SK-N-SH treated with all-trans-retinoic acid at 6 μM for 48 hours (cell line): ENCODE measurements around the gene MID1.
"Not testable (repeated sequence)": the region's sequence is repeated elsewhere in the genome, so short reads cannot be mapped to it uniquely, and the experiment has no call there.

ENCODE experiments used
- ATAC-seq: fragments of 200-7000 bp; cut with Tn5 transposase; 3 replicates; pipeline ENCODE4 v1.9.1; 2020; ENCODE audit warnings: mild to moderate bottlenecking, moderate library complexity
- ARNTL ChIP-seq: fragments of 450-650 bp; formaldehyde crosslinking; IDR thresholded peaks from 2 replicates; pipeline ENCODE4 v1.5.0; 2020; ENCODE audit warnings: low read depth, mild to moderate bottlenecking, moderate library complexity, borderline replicate concordance
- BACH2 ChIP-seq: fragments of 250-450 bp; sonication (Bioruptor Pico); IDR thresholded peaks from 2 replicates; pipeline ENCODE4 v1.9.0; 2021; ENCODE audit warnings: mild to moderate bottlenecking, borderline replicate concordance
- CSDC2 ChIP-seq: fragments of 250-450 bp; sonication (Bioruptor Pico); IDR thresholded peaks from 2 replicates; pipeline ENCODE4 v1.5.0; 2020; ENCODE audit warnings: mild to moderate bottlenecking, moderate library complexity
- CSRNP3 ChIP-seq: fragments of 250-450 bp; sonication (Bioruptor Pico); IDR thresholded peaks from 2 replicates; pipeline ENCODE4 v1.5.1; 2021; ENCODE audit warnings: mild to moderate bottlenecking, moderate library complexity
- ESRRG ChIP-seq: fragments of 250-450 bp; sonication (Bioruptor Pico); IDR thresholded peaks from 2 replicates; pipeline ENCODE4 v1.6.1; 2021; ENCODE audit warnings: mild to moderate bottlenecking
- GLIS3 ChIP-seq: fragments of 250-450 bp; sonication (Bioruptor Pico); IDR thresholded peaks from 2 replicates; pipeline ENCODE4 v1.5.0; 2020; ENCODE audit warnings: mild to moderate bottlenecking, moderate library complexity
- ISL1 ChIP-seq: fragments of 250-450 bp; sonication (Bioruptor Pico); IDR thresholded peaks from 2 replicates; pipeline ENCODE4 v2.1.2; 2022; ENCODE audit warnings: mild to moderate bottlenecking, moderate library complexity
- OSR1 ChIP-seq: fragments of 250-450 bp; sonication (Bioruptor Pico); IDR thresholded peaks from 2 replicates; pipeline ENCODE4 v1.8.0; 2022; ENCODE audit warnings: moderate library complexity, mild to moderate bottlenecking, inconsistent platforms
- PPARA ChIP-seq: fragments of 250-450 bp; sonication (Bioruptor Pico); IDR thresholded peaks from 2 replicates; pipeline ENCODE4 v1.5.0; 2020; ENCODE audit warnings: mild to moderate bottlenecking, borderline replicate concordance
- RARB ChIP-seq: fragments of 250-450 bp; sonication (Bioruptor Pico); IDR thresholded peaks from 2 replicates; pipeline ENCODE4 v1.8.0; 2021; ENCODE audit warnings: mild to moderate bottlenecking, moderate library complexity
- SNAI2 ChIP-seq: fragments of 250-450 bp; sonication (Bioruptor Pico); IDR thresholded peaks from 2 replicates; pipeline ENCODE4 v1.5.0; 2020; ENCODE audit warnings: mild to moderate bottlenecking, moderate library complexity
- TCF4 ChIP-seq: fragments of 250-450 bp; sonication (Bioruptor Pico); IDR thresholded peaks from 2 replicates; pipeline ENCODE4 v1.8.0; 2021; ENCODE audit warnings: mild to moderate bottlenecking, moderate library complexity, borderline replicate concordance
- TOX ChIP-seq: fragments of 250-450 bp; sonication (Bioruptor Pico); IDR thresholded peaks from 2 replicates; pipeline ENCODE4 v1.8.0; 2021; ENCODE audit warnings: mild to moderate bottlenecking, moderate library complexity, borderline replicate concordance
- ZC3H10 ChIP-seq: fragments of 250-450 bp; sonication (Bioruptor Pico); IDR thresholded peaks from 2 replicates; pipeline ENCODE4 v1.5.1; 2021; ENCODE audit warnings: mild to moderate bottlenecking, moderate library complexity
- ZFP3 ChIP-seq: fragments of 250-450 bp; sonication (Bioruptor Pico); IDR thresholded peaks from 2 replicates; pipeline ENCODE4 v1.5.0; 2020; ENCODE audit warnings: mild to moderate bottlenecking, moderate library complexity
- ZFP30 ChIP-seq: fragments of 450-650 bp; formaldehyde crosslinking; IDR thresholded peaks from 2 replicates; pipeline ENCODE4 v1.5.0; 2022; ENCODE audit warnings: mild to moderate bottlenecking, moderate library complexity
- ZNF565 ChIP-seq: fragments of 450-650 bp; formaldehyde crosslinking; conservative IDR thresholded peaks from 2 replicates; pipeline ENCODE4 v1.5.0; 2020; ENCODE audit warnings: low read depth, mild to moderate bottlenecking, moderate library complexity
- ZNF70 ChIP-seq: fragments of 450-650 bp; formaldehyde crosslinking; IDR thresholded peaks from 2 replicates; pipeline ENCODE4 v1.5.0; 2020; ENCODE audit warnings: mild to moderate bottlenecking, moderate library complexity
- ZNF8 ChIP-seq: fragments of 450-650 bp; formaldehyde crosslinking; IDR thresholded peaks from 2 replicates; pipeline ENCODE4 v1.5.0; 2020; ENCODE audit warnings: mild to moderate bottlenecking, moderate library complexity
- TF ChIP-seq, protein P1 (sequence below): fragments of 250-450 bp; sonication (Bioruptor Pico); IDR thresholded peaks from 2 replicates; pipeline ENCODE4 v1.8.0; 2020; ENCODE audit warnings: mild to moderate bottlenecking, moderate library complexity, borderline replicate concordance
- TF ChIP-seq, protein P2 (sequence below): fragments of 250-450 bp; sonication (Bioruptor Pico); IDR thresholded peaks from 2 replicates; pipeline ENCODE4 v1.8.0; 2021; ENCODE audit warnings: low read depth, mild to moderate bottlenecking, moderate library complexity, borderline replicate concordance
- TF ChIP-seq, protein P3 (sequence below): fragments of 250-450 bp; sonication (Bioruptor Pico); IDR thresholded peaks from 2 replicates; pipeline ENCODE4 v1.5.0; 2020; ENCODE audit warnings: mild to moderate bottlenecking, moderate library complexity
- TF ChIP-seq, protein P4 (sequence below): fragments of 250-450 bp; sonication (Bioruptor Pico); IDR thresholded peaks from 2 replicates; pipeline ENCODE4 v1.5.1; 2020; ENCODE audit warnings: low read depth, mild to moderate bottlenecking, moderate library complexity

Gene MID1

DNA sequence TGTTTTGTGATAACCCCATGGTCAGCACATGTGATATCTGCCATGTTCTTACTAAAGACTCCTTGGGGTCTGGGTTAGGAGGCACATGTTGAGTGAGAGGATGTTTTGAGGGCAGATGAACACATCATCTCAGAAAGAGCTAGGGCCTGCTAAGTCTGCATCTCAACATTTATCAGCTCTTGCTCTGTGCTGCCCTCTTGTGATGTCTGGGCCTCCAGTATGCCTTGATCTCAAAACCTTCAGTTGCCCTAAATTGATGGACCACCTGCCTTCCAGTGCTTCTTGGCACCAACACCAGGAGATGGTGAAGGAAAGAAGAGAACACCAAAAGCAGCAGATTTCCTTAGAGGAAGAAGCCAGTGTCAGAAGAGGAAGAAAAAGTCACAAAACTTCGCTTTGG is 22.5 kb downstream of the MID1 start:
- TF ChIP-seq ZNF8 (CRISPR knock-in tag) (no peak), CSRNP3 (CRISPR knock-in tag) (no peak), OSR1 (CRISPR knock-in tag) (no peak), ESRRG (CRISPR knock-in tag) (no peak), BACH2 (CRISPR knock-in tag) (no peak), GLIS3 (CRISPR knock-in tag) (no peak), SNAI2 (no peak), ISL1 (CRISPR knock-in tag) (no peak), RARB (CRISPR knock-in tag) (no peak), ZC3H10 (CRISPR knock-in tag) (no peak), ZFP30 (CRISPR knock-in tag) (no peak), PPARA (CRISPR knock-in tag) (no peak), ARNTL (CRISPR knock-in tag) (no peak), CSDC2 (CRISPR knock-in tag) (no peak)
- TF ChIP-seq, protein P1, sequence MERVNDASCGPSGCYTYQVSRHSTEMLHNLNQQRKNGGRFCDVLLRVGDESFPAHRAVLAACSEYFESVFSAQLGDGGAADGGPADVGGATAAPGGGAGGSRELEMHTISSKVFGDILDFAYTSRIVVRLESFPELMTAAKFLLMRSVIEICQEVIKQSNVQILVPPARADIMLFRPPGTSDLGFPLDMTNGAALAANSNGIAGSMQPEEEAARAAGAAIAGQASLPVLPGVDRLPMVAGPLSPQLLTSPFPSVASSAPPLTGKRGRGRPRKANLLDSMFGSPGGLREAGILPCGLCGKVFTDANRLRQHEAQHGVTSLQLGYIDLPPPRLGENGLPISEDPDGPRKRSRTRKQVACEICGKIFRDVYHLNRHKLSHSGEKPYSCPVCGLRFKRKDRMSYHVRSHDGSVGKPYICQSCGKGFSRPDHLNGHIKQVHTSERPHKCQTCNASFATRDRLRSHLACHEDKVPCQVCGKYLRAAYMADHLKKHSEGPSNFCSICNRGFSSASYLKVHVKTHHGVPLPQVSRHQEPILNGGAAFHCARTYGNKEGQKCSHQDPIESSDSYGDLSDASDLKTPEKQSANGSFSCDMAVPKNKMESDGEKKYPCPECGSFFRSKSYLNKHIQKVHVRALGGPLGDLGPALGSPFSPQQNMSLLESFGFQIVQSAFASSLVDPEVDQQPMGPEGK: no peak
- TF ChIP-seq, protein P2, sequence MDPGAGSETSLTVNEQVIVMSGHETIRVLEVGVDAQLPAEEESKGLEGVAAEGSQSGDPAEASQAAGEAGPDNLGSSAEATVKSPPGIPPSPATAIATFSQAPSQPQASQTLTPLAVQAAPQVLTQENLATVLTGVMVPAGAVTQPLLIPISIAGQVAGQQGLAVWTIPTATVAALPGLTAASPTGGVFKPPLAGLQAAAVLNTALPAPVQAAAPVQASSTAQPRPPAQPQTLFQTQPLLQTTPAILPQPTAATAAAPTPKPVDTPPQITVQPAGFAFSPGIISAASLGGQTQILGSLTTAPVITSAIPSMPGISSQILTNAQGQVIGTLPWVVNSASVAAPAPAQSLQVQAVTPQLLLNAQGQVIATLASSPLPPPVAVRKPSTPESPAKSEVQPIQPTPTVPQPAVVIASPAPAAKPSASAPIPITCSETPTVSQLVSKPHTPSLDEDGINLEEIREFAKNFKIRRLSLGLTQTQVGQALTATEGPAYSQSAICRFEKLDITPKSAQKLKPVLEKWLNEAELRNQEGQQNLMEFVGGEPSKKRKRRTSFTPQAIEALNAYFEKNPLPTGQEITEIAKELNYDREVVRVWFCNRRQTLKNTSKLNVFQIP (CRISPR knock-in tag): no peak
- peak; percentile 86 for ATAC-seq

DNA sequence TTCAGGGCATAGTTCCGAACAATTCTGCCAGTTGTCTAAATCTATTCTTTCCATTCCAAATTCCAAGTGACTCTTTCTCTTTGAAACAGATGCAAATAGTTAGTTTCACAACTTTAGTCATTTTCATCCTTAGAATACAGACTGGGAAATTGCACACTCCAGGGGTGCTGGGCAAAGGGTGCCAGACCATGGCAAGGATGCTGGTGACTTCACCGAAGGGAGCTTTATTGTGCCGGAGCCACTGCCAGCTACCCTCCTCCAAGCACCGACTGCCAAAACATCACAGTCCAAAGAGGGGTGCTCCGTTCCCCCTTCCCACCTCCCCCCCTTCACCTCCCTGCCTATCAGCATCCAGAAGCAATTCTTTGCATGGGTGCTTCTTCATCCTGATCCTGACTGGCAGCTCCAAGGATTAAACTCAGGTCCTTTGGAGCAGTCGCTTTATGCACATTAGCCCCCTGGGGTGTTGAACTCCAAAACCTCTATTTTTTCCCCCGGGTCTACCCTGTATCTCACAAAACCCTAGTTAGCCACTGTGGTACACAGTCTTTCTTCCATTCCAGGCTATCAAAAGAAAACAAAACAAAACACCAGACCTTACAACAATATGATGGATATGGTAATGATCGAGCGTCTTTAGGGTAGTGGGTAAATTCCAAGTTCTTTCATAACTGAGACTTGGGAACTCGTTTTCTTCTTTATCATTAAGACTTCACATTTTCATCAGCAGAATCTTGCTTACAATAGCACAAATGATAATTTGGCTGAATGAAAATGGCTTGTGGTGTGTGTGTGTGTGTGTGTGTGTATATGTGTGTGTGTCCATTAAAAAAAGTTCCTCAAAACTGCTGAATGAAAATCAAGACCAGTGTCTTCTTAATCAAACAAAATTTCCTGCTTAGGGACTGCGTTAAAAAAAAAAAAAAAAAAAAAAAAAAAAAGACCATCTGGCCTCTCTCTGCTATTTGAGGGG is 28.7 kb downstream of the MID1 start:
- no peak for ATAC-seq
- no peak for TF ChIP-seq RARB (CRISPR knock-in tag)
- no peak for TF ChIP-seq SNAI2
- no peak for TF ChIP-seq ZFP3 (CRISPR knock-in tag)
- no peak for TF ChIP-seq ZC3H10 (CRISPR knock-in tag)
- no peak for TF ChIP-seq ZNF565 (CRISPR knock-in tag)
- no peak for TF ChIP-seq CSDC2 (CRISPR knock-in tag)
- TF ChIP-seq, protein P3, sequence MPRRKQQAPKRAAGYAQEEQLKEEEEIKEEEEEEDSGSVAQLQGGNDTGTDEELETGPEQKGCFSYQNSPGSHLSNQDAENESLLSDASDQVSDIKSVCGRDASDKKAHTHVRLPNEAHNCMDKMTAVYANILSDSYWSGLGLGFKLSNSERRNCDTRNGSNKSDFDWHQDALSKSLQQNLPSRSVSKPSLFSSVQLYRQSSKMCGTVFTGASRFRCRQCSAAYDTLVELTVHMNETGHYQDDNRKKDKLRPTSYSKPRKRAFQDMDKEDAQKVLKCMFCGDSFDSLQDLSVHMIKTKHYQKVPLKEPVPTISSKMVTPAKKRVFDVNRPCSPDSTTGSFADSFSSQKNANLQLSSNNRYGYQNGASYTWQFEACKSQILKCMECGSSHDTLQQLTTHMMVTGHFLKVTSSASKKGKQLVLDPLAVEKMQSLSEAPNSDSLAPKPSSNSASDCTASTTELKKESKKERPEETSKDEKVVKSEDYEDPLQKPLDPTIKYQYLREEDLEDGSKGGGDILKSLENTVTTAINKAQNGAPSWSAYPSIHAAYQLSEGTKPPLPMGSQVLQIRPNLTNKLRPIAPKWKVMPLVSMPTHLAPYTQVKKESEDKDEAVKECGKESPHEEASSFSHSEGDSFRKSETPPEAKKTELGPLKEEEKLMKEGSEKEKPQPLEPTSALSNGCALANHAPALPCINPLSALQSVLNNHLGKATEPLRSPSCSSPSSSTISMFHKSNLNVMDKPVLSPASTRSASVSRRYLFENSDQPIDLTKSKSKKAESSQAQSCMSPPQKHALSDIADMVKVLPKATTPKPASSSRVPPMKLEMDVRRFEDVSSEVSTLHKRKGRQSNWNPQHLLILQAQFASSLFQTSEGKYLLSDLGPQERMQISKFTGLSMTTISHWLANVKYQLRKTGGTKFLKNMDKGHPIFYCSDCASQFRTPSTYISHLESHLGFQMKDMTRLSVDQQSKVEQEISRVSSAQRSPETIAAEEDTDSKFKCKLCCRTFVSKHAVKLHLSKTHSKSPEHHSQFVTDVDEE (CRISPR knock-in tag): no peak
- no peak for TF ChIP-seq ZNF8 (CRISPR knock-in tag)
- TF ChIP-seq OSR1 (CRISPR knock-in tag): no peak
- TF ChIP-seq TOX (CRISPR knock-in tag): no peak
- TF ChIP-seq ZNF70: no peak

- not testable (repeated sequence) for ATAC-seq
These were observed 30.6 kb downstream of the MID1 start for GRCh38 chrX:10589787-10590186.

DNA sequence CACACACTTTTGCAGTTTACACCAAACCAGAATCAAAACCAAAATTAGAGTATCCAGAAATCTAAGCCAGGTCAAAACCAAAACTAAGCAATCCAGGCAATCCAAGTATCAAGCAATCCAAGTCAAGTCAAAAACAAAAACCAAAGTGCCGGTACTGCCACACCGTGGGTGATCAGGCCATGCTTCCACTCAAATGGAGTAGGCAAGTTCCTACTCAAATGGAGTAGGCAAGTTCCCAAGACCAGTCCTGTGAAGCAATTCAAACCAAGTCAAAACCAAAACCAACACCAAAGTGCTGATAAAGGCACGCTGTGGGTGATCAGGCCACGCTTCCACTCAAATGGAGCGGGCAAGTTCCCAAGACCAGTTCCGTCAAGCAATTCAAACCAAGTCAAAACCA is 31.3 kb downstream of the MID1 start:
- TF ChIP-seq SNAI2 (no peak), ZFP3 (CRISPR knock-in tag) (no peak), GLIS3 (CRISPR knock-in tag) (no peak), TCF4 (CRISPR knock-in tag) (no peak), RARB (CRISPR knock-in tag) (no peak), OSR1 (CRISPR knock-in tag) (no peak), ZC3H10 (CRISPR knock-in tag) (no peak), ESRRG (CRISPR knock-in tag) (no peak)
- TF ChIP-seq, protein P4, sequence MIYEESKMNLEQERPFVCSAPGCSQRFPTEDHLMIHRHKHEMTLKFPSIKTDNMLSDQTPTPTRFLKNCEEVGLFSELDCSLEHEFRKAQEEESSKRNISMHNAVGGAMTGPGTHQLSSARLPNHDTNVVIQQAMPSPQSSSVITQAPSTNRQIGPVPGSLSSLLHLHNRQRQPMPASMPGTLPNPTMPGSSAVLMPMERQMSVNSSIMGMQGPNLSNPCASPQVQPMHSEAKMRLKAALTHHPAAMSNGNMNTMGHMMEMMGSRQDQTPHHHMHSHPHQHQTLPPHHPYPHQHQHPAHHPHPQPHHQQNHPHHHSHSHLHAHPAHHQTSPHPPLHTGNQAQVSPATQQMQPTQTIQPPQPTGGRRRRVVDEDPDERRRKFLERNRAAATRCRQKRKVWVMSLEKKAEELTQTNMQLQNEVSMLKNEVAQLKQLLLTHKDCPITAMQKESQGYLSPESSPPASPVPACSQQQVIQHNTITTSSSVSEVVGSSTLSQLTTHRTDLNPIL (CRISPR knock-in tag): no peak
- TF ChIP-seq, protein P3 (CRISPR knock-in tag): no peak
- TF ChIP-seq, all 23 proteins: peak for 0
- no peak for ATAC-seq
